OCI-LY1 (cell line): ENCODE measurements around the gene ARHGEF16.

Experiments used
- H2AFZ ChIP-seq: fragments of 200-600 bp; sonication (generic), shearing (Covaris generic); 2 replicates; pipeline ENCODE4 v1.6.0; 2014; ENCODE audit warnings: antibody characterized with exemption, mild to moderate bottlenecking, low read length
- H3F3A ChIP-seq: fragments of 200-600 bp; sonication (generic), shearing (Covaris generic); 2 replicates; pipeline ENCODE4 v1.6.0; 2014; ENCODE audit warnings: mild to moderate bottlenecking, antibody characterized with exemption, low read length, moderate library complexity; ENCODE audit not compliant: insufficient read depth
- H3K27ac ChIP-seq: fragments of 200-600 bp; sonication (generic); 2 replicates; pipeline ENCODE4 v1.5.1; 2014; ENCODE audit warnings: low read length, mixed run types, mild to moderate bottlenecking, low read depth; ENCODE audit not compliant: poor library complexity, severe bottlenecking
- H3K27me3 ChIP-seq: fragments of 200-600 bp; sonication (generic); 2 replicates; pipeline ENCODE4 v1.6.0; 2014; ENCODE audit warnings: antibody characterized with exemption, mild to moderate bottlenecking, low read length, moderate library complexity; ENCODE audit not compliant: insufficient read depth
- H3K36me3 ChIP-seq: fragments of 200-600 bp; sonication (generic); 2 replicates; pipeline ENCODE4 v1.6.1; 2014; ENCODE audit warnings: mild to moderate bottlenecking, antibody characterized with exemption, low read length, moderate library complexity, mixed read lengths; ENCODE audit not compliant: insufficient read depth
- H3K4me1 ChIP-seq: fragments of 200-600 bp; sonication (generic); 2 replicates; pipeline ENCODE4 v1.5.1; 2014; ENCODE audit warnings: mild to moderate bottlenecking, low read length, moderate library complexity; ENCODE audit not compliant: insufficient read depth, severe bottlenecking
- H3K4me2 ChIP-seq: fragments of 200-600 bp; sonication (generic), shearing (Covaris generic); 2 replicates; pipeline ENCODE4 v1.6.1; 2014; ENCODE audit warnings: low read length
- H3K4me3 ChIP-seq: fragments of 200-600 bp; sonication (generic); 2 replicates; pipeline ENCODE4 v1.5.1; 2014; ENCODE audit warnings: low read length, low read depth, mild to moderate bottlenecking, mixed read lengths; ENCODE audit not compliant: poor library complexity, severe bottlenecking
- H3K79me2 ChIP-seq: fragments of 200-600 bp; shearing (Covaris generic); 2 replicates; pipeline ENCODE4 v1.6.1; 2016; ENCODE audit warnings: mixed run types, low read length, mixed read lengths; ENCODE audit not compliant: insufficient read depth
- H3K9ac ChIP-seq: fragments of 200-600 bp; sonication (generic), shearing (Covaris generic); 2 replicates; pipeline ENCODE4 v1.6.1; 2014; ENCODE audit warnings: mild to moderate bottlenecking, low read length, mixed read lengths
- H3K9me2 ChIP-seq: fragments of 200-600 bp; sonication (generic), shearing (Covaris generic); 2 replicates; pipeline ENCODE4 v1.6.1; 2014; ENCODE audit warnings: low read depth, mild to moderate bottlenecking, low read length, mixed read lengths
- H3K9me3 ChIP-seq: fragments of 200-600 bp; shearing (Covaris generic); 2 replicates; pipeline ENCODE4 v1.6.1; 2014; ENCODE audit warnings: low read length, mixed read lengths
- H4K20me1 ChIP-seq: fragments of 200-600 bp; sonication (generic), shearing (Covaris generic); 2 replicates; pipeline ENCODE4 v1.6.0; 2016; ENCODE audit warnings: mild to moderate bottlenecking, low read length; ENCODE audit not compliant: insufficient read depth
- CTCF ChIP-seq: fragments of 200-600 bp; sonication (generic), shearing (Covaris generic); IDR thresholded peaks from 2 replicates; pipeline ENCODE4 v1.5.1; 2017; ENCODE audit warnings: mild to moderate bottlenecking, antibody characterized with exemption, low read length, moderate library complexity, mixed read lengths
- EZH2 ChIP-seq: fragments of 200-600 bp; sonication (generic), shearing (Covaris generic); IDR thresholded peaks from 2 replicates; pipeline ENCODE4 v1.8.0; 2017; ENCODE audit warnings: borderline replicate concordance, mixed run types, mild to moderate bottlenecking, antibody characterized with exemption, low read length, moderate library complexity, mixed read lengths

Gene ARHGEF16

GRCh38 chr1:3426956-3427535, 27.4 kb upstream of the ARHGEF16 start:
- TF ChIP-seq EZH2 (no peak), CTCF (no peak)
- H3K36me3 ChIP-seq = no peaks in the 10 kb centered on the region
- H3K27ac ChIP-seq = no peak overlapping the region
- no peaks in the 10 kb centered on the region for H3K4me1 ChIP-seq
- H3K9ac ChIP-seq = no peak overlapping the region
- no peaks in the 10 kb centered on the region for H3K79me2 ChIP-seq
- H2AFZ ChIP-seq = no peak overlapping the region
- no peak overlapping the region for H3K4me3 ChIP-seq
- H3K9me3 ChIP-seq = no peaks in the 10 kb centered on the region
- H3K4me2 ChIP-seq = no peak overlapping the region
- no peaks in the 10 kb centered on the region for H3K9me2 ChIP-seq
- H3K27me3 ChIP-seq = no peaks in the 10 kb centered on the region
- no peaks in the 10 kb centered on the region for H3F3A ChIP-seq
- no peaks in the 10 kb centered on the region for H4K20me1 ChIP-seq

GRCh38 chr1:3427711-3428704, 26.5 kb upstream of the ARHGEF16 start:
- no peaks in the 10 kb centered on the region for H3K9me3 ChIP-seq
- no peak overlapping the region for H3K9ac ChIP-seq
- no peak for TF ChIP-seq EZH2
- no peaks in the 10 kb centered on the region for H3K79me2 ChIP-seq
- no peak overlapping the region for H3K4me2 ChIP-seq
- no peaks in the 10 kb centered on the region for H3K4me1 ChIP-seq
- H3K9me2 ChIP-seq = no peaks in the 10 kb centered on the region
- no peak overlapping the region for H3K4me3 ChIP-seq
- no peaks in the 10 kb centered on the region for H3F3A ChIP-seq
- no peaks in the 10 kb centered on the region for H3K36me3 ChIP-seq
- no peaks in the 10 kb centered on the region for H3K27me3 ChIP-seq
- no peaks in the 10 kb centered on the region for H4K20me1 ChIP-seq
- no peak overlapping the region for H3K27ac ChIP-seq
- H2AFZ ChIP-seq = no peak overlapping the region

GRCh38 chr1:3428899-3429298, 25.6 kb upstream of the ARHGEF16 start:
- H3K4me1 ChIP-seq = no peaks in the 10 kb centered on the region
- no peaks in the 10 kb centered on the region for H3K9me3 ChIP-seq
- H3K9ac ChIP-seq = no peak overlapping the region
- no peak for TF ChIP-seq EZH2
- no peaks in the 10 kb centered on the region for H3K27me3 ChIP-seq
- H4K20me1 ChIP-seq = no peaks in the 10 kb centered on the region
- H3F3A ChIP-seq = no peaks in the 10 kb centered on the region
- no peaks in the 10 kb centered on the region for H3K79me2 ChIP-seq
- no peak overlapping the region for H2AFZ ChIP-seq
- no peaks in the 10 kb centered on the region for H3K36me3 ChIP-seq
- H3K27ac ChIP-seq = no peak overlapping the region
- no peak overlapping the region for H3K4me2 ChIP-seq
- no peaks in the 10 kb centered on the region for H3K9me2 ChIP-seq
- no peak overlapping the region for H3K4me3 ChIP-seq

DNA sequence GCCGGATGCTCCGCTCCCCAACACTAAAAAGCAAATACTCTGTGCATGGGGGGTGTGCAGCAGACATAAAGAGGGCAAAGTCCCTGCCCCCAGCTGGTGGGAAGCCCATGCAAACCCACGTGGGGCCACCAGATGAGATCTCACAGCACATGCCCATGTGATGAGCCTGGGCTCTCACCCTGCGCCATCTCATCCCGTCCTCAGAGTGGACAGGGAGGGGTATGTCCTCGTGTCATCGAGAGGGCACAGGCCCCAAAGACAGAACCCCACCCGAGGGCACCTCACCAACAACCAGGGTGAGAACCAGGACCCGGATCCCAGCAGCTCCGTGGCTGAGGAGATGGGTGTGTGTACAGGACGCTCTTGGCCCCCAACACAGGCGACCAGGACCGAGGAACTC, 25.1 kb upstream of the ARHGEF16 start:
- no peak overlapping the region for H3K4me2 ChIP-seq
- no peaks in the 10 kb centered on the region for H3K9me3 ChIP-seq
- H3K27ac ChIP-seq = no peak overlapping the region
- H3F3A ChIP-seq = no peaks in the 10 kb centered on the region
- no peak overlapping the region for H2AFZ ChIP-seq
- no peaks in the 10 kb centered on the region for H3K36me3 ChIP-seq
- H3K4me3 ChIP-seq = no peak overlapping the region
- H4K20me1 ChIP-seq = no peaks in the 10 kb centered on the region
- H3K4me1 ChIP-seq = no peaks in the 10 kb centered on the region
- H3K79me2 ChIP-seq = no peaks in the 10 kb centered on the region
- TF ChIP-seq CTCF (no peak), EZH2 (no peak)
- no peaks in the 10 kb centered on the region for H3K27me3 ChIP-seq
- H3K9me2 ChIP-seq = no peaks in the 10 kb centered on the region
- H3K9ac ChIP-seq = no peak overlapping the region
